NCI-H510A (cell line): ENCODE data around the gene FASTKD3.

Experiments
- DNase-seq: peaks from one replicate; lab custom pipeline; 2025; lab: John Stamatoyannopoulos, UW

FASTKD3 gene

GRCh38 chr5:7881091-7881490 lies 12.3 kb upstream of the FASTKD3 start:
- no peak for DNase-seq

GRCh38 chr5:7878381-7878873 lies 9.6 kb upstream of the FASTKD3 start:
- DNase-seq = no peak

DNA sequence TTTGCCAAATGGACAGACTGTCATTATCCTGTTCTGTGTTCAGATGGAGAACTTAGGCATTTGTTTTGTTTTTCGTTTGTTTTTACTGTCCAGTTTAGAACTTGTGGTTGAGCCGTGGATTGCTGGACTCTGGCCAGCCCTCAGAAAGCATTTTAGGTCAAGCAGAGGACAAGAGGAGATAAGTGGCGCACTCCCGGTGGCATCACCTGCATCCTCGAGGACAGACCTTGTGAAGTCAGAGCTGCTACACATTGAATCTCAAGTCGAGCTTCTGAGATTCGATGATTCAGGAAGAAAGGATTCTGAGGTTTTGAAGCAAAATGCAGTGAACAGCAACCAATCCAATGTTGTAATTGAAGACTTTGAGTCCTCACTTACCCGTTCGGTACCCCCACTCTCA lies 9.0 kb upstream of the FASTKD3 start:
- no peak for DNase-seq

- no peak for DNase-seq
Observed at GRCh38 chr5:7876867-7877266, 8.0 kb upstream of the FASTKD3 start.

GRCh38 chr5:7875151-7875550 lies 6.3 kb upstream of the FASTKD3 start:
- no peak for DNase-seq

- no peak for DNase-seq
Observed at GRCh38 chr5:7874639-7875038, 5.8 kb upstream of the FASTKD3 start.

DNA sequence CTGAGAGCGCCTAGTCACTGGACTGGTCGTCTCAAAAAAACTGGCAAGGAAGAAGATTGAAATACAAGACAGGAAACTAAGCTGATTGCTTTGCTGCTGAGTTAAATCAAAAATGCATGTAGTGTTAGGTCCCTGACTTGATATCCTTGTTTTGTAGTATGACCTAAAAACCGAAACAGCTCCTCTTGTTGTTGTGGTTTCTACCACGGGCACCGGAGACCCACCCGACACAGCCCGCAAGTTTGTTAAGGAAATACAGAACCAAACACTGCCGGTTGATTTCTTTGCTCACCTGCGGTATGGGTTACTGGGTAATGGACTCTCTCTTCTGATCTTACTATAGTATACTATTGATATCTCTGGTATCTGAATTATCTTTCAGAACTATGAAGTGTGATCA lies 4.4 kb upstream of the FASTKD3 start:
- no peak for DNase-seq

DNA sequence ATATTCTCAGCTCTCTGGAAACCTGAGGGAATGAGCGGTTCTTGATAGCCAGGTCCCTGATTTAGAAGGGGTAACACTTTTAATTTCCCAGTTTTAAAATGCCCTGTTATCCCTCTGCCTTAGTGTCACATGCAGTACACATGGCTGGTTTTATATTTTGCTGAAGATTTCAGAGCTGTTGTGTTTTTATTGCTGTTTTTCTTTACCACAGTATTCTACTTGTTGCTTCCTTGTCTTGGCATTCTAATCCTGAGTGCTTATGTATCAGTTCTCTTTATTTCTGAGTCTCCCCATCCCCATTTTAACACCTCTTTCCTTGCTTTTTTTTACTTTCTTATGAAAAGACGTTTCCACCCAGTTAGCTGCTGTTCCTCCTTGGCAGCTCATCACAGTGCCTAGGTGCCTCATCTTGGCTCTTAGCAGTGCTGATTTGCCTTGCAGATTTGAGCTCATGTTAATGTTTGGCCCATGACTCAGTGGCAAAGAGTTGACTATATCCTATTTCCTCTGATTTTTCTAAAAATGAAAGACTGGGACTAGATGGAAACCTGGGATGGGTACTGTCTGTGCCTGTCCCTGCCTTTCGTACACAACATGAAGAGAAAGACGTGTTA lies 3.8 kb upstream of the FASTKD3 start:
- no peak for DNase-seq

GRCh38 chr5:7871653-7872052 lies 2.8 kb upstream of the FASTKD3 start:
- no peak for DNase-seq

DNA sequence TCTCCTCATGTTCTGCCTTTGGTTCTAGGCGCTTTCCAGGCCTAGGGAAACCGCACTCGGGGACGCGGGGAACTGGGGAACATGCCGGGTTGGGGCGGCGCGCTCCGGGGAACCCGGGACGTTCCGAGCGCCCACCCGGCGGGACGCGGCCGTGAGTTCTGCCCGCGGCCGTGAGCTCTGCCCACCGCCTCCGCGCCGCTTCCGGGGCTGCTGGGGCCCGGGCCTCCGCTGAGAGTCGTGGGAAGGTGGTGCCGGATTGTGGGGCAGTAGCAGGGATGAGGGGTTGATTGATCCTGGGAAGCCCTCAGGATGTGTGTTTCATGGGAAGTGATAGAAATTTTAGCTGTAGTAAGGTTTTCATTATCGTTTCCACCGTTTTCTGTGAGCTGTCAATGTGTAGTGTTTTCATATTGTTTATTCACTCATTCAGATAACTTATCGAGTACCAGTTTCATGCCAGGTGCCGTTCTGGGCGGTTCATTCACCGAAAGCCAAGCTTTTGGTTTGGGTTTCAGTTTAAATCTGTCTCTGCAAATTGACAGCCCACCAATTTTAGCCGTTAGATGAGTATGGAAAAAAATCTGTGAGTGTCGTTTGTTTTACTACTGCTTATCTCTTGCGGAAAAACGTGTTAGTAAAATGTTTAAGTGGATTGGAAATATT lies 774 bp upstream of the FASTKD3 start:
- DNase-seq = no peak

DNA sequence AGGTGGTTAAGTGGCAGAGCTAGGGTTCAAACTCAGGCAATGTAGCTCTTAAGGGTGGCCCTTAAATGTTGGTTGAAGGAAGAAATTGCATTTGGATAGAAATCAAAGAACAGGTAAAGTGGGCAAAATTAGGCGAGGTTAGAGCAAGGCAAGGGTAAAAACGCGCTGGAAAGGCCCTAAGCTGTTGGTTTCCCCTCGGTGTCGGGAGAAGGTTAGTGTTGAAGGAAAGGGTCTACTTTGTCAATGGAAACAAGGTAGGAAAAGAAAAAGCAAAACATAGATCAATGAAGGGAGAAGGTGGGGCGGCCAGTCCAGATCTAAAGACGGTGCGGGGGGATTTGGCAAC lies 431 bp downstream of the FASTKD3 start:
- DNase-seq = no peak

GRCh38 chr5:7867260-7867659 lies 1.6 kb downstream of the FASTKD3 start:
- DNase-seq = no peak

DNA sequence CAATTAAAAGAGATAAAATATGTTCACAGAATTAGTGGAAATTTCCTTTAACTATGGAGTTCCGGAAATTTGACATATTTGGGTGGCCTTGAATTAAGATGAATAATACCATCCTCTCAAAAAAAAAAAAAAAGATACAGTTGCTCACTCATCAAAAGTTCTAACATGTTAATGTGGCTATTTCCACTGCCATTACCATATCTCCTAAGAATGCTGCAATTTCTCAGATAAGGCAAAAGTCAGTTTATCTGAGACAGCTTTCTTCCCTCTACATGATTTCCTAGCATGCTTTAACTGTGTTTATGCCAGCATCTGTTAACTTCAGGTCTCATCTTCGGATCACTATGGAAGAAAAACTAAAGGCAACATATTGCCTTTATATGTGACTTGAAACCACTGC lies 2.6 kb downstream of the FASTKD3 start:
- no peak for DNase-seq

DNA sequence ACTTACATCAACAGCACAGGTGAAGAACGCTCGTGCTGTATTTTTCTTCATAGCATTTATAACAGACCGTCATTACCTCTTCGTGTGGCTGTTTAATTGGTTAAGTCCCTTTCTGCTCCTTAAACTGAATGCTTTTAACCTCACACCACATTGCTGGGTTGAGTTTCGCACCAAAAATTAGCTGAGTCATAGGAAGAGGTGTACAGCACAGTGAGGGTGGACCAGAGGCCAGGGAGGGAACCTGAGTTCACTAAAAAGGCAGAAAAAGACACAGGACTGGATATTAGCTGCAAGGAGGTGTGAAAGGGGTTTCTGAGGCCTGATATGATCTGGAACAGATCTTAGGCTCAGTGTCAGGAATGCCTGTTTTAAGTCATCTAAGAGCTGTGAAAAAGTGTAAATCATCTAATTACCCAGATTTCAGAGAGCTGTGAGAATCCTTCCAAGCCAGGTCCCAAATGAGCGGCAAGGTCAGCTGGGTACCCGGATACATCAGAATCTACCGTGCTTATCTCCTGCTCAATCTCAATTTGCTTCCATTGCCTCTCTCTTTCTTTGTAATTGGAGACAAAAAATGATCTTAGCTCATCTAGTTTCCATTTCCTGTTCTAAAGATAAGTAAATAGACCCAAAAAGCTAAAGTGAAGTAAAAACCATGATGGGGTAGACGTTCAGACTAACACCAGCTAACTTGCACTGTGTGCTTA lies 10.8 kb downstream of the FASTKD3 start:
- DNase-seq = no peak

DNA sequence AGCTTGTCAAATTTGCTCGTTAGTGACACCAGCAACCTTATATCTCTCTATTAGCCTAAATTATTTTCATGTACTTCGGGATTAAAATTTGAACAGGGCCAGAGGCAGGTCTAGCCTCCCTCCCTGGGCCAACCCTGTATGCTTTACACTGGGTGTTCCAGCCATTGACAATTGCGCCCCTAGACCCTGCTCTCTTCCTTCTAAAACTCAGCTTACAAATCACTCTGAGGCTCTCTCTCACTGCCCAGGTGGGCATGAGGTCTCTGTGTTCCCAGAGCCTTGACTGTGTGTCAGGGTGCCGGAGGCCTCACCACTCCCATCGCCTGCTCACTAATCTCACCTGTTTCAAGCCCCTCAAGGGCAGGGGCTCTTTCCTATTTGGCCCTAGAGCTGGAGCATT lies 11.5 kb downstream of the FASTKD3 start:
- DNase-seq = no peak

- no peak for DNase-seq
Observed at GRCh38 chr5:7856855-7857254, 12.0 kb downstream of the FASTKD3 start.

DNA sequence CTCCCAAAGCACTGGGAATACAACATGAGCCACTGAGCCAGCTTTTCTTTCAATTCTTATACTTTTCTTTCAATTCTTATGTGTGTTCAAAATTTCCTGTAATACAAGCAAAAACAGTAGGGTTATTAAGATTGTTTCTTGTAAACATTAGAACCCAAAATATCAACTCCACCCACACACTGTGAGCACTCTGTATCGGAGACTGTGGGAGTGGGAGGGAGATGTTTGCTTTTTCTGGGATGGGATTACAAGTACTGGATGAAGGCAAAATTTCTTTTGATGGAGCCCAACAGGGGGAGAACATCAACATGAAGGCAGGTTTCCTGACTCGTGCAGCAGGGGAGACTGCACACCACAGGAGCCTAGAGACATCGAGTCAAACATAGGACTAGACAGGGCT lies 13.2 kb downstream of the FASTKD3 start:
- no peak for DNase-seq

GRCh38 chr5:7852988-7853387 lies 15.8 kb downstream of the FASTKD3 start:
- DNase-seq = no peak

- DNase-seq = no peak
Observed at GRCh38 chr5:7852542-7852941, 16.3 kb downstream of the FASTKD3 start.

- DNase-seq = no peak
Observed at GRCh38 chr5:7851617-7852289, 17.1 kb downstream of the FASTKD3 start.

DNA sequence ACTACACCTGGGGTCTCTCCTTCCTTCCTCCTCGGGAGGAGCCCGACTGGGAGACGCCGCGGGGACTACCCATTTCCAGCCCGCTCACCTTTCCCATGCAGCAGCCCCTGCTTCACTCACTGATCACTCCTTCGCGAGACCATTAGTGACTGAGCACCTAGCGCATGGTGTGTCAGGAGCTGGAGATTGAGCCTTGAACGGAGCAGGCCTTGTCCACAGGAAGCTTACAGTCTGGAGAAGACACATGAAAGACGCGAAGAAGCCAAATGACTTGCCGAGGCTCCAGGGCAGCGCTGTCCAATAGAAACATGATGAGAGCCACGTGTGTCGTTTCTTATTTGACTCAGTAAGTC lies 17.6 kb downstream of the FASTKD3 start:
- no peak for DNase-seq

DNA sequence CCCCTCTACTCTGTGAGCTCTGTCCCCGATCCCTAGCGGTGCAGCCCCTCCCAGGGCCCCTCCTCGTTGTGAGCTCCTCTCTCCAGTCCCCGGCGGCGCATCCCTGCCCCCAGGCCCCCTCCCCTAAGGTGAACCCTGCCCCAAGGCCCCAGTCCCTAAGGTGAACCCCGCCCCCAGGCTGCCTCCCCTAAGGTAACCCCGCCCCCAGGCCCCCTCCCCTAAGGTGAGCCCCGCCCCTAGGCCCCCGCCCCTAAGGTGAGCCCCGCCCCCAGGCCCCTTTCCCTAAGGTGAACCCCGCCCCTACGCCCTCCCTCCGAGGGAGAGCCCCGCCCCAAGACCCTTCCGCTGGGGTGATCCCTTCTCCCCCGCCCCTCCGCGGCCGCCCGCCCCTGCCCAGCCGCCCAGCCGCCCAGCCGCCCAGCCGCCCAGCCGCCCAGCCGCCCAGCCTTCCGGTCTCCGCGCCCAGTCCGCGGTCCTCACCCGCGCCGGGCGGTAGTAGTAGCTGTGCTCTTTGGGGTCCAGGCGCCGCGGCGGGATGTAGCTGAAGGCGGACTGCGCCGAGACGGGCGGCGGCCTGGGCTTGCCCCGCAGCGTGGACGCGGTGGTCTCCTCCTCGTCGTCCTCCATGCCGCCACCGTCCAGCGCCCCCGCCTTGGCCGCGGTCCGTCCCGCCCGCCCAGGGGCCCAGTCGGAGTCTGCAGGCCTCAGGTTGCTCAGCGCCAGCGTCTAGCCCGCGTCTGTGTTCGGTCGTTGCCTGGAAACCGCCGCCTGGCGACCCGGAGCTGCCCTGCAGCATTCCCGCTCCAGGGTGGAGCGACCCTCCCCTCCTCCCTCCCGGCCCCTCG lies 18.2 kb downstream of the FASTKD3 start, which contains the start of gene CFAP90:
Gene CFAP90, minus strand, starts transcription at position 739 of the 845 bp plus-strand sequence. Its CDS starts 112 bp downstream, at position 627.
- peak; percentile 72 for DNase-seq
